Tibial artery (tissue), 4 donors: ENCODE measurements around the gene FASTKD1.
"Not testable (repeated sequence)": the region's sequence is repeated elsewhere in the genome, so short reads cannot be mapped to it uniquely, and the experiment has no call there.

Experiments
- DNase-seq, 2 donors: peaks; one replicate each; pipeline ENCODE4 v3.0.0-alpha.2; 2019
- H3K27ac ChIP-seq, 2 donors: fragments of 200-600 bp; sonication (generic) in 1 of 2; 1 replicate in 1 of 2; 2 replicates in 1 of 2; pipeline ENCODE4 v1.5.1; 2018 to 2019; ENCODE audit warnings: mild to moderate bottlenecking in 1 of 2
- H3K27me3 ChIP-seq, 2 donors: fragments of 200-600 bp; sonication (generic) in 1 of 2; one replicate each; pipeline versions ENCODE4 v1.5.1 to v1.6.0; 2016 to 2019
- H3K36me3 ChIP-seq, 3 donors: fragments of 200-600 bp; sonication (generic) in 2 of 3; one replicate each; pipeline ENCODE4 v1.5.1; 2016 to 2019; ENCODE audit warnings: mild to moderate bottlenecking in 2 of 3
- H3K4me1 ChIP-seq, 4 donors: fragments of 200-600 bp; sonication (generic) in 2 of 4; 1 replicate in 3 of 4; 2 replicates in 1 of 4; pipeline ENCODE4 v1.5.1; 2016 to 2019
- H3K4me3 ChIP-seq, 2 donors: fragments of 200-600 bp; sonication (generic) in 1 of 2; 1 replicate in 1 of 2; 2 replicates in 1 of 2; pipeline ENCODE4 v1.5.1; 2018 to 2019; ENCODE audit warnings: mild to moderate bottlenecking in 2 of 2
- H3K9me3 ChIP-seq, 3 donors: fragments of 200-600 bp; sonication (generic) in 1 of 3; one replicate each; pipeline ENCODE4 v1.5.1; 2016 to 2019
- intact Hi-C: fragments of 100-400 bp; cut with DNase I; formaldehyde crosslinking; loops from one replicate; pipeline ENCODE4 v1.15.0; 2023; ENCODE audit warnings: low total_unique reads
- TF ChIP-seq, protein P1 (sequence below), 2 experiments: fragments of 200-600 bp in 1 of 2; fragments of 450-650 bp in 1 of 2; IDR thresholded peaks; one replicate each; pipeline ENCODE4 v1.5.1; 2017 to 2019; ENCODE audit warnings: antibody characterized with exemption in 2 of 2, mild to moderate bottlenecking in 1 of 2, moderate library complexity in 1 of 2

FASTKD1 gene, protein sequence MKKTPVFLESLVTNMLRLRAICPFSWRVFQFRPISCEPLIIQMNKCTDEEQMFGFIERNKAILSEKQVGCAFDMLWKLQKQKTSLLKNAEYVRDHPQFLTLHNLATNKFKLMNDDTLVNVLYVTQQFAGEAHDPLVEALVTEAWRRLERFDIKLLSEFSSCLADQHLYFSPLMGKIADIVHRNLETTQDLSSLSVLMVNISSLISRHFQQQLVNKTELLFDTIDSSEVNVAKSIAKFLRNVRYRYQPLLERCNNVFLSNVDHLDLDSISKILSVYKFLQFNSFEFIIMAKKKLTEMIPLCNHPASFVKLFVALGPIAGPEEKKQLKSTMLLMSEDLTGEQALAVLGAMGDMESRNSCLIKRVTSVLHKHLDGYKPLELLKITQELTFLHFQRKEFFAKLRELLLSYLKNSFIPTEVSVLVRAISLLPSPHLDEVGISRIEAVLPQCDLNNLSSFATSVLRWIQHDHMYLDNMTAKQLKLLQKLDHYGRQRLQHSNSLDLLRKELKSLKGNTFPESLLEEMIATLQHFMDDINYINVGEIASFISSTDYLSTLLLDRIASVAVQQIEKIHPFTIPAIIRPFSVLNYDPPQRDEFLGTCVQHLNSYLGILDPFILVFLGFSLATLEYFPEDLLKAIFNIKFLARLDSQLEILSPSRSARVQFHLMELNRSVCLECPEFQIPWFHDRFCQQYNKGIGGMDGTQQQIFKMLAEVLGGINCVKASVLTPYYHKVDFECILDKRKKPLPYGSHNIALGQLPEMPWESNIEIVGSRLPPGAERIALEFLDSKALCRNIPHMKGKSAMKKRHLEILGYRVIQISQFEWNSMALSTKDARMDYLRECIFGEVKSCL

DNA sequence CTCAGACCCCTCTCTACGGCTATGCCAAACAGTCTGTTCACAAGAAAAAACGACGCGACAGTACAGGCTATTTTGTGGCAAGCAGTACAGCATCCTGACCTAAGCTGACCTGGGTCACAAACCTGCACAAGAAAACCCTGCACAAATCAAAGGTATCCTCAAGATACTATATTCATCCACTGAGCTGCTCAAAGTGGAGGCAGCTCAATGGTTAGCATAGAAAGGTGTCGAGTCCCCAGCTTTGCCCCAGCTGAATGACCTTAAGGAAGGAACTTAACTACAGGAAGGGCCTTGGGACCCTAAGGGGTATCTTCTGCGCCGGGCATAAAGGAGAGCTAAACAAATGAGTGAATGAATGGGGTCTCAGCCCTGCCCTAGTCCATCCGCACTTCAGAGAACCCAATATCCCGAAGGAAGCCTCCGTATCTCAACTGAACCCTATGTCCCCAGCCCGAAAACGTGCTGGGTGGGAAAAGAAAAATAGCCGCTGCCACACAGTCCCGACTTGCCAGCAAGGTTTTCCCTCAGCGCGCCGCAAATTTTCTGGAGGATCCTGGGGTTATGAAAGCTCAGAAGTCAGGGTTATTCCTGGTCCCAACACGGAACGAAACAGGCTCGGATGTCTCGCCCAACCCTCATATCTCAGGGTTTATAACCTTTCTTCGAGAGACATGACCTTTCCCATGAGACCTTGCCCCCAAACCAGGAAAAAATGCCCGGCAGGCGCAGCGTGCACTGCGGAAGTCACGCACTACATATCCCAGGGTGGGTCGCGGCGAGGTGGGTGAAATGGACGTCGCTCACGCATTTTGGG lies at the start of gene FASTKD1:
Gene FASTKD1, minus strand, starts transcription at position 706 of the 814 bp plus-strand sequence. CDS start 1,836 bp downstream, outside the sequence.
- H3K27me3 ChIP-seq = no peaks in the 10 kb centered on the region
- intact Hi-C loops = no loop called here
- H3K4me1 ChIP-seq = peaks cover 0 to 14% (median 3%) of the 10 kb centered on the region in 4 donors
- TF ChIP-seq, protein P1, sequence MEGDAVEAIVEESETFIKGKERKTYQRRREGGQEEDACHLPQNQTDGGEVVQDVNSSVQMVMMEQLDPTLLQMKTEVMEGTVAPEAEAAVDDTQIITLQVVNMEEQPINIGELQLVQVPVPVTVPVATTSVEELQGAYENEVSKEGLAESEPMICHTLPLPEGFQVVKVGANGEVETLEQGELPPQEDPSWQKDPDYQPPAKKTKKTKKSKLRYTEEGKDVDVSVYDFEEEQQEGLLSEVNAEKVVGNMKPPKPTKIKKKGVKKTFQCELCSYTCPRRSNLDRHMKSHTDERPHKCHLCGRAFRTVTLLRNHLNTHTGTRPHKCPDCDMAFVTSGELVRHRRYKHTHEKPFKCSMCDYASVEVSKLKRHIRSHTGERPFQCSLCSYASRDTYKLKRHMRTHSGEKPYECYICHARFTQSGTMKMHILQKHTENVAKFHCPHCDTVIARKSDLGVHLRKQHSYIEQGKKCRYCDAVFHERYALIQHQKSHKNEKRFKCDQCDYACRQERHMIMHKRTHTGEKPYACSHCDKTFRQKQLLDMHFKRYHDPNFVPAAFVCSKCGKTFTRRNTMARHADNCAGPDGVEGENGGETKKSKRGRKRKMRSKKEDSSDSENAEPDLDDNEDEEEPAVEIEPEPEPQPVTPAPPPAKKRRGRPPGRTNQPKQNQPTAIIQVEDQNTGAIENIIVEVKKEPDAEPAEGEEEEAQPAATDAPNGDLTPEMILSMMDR (IDR thresholded peaks at IDR 0.05) = peak in 1 of 2 experiments; percentile 10
- H3K27ac ChIP-seq = peak within 1 kb of the TSS; percentile 62 to 63
- H3K4me3 ChIP-seq = peak within 1 kb of the TSS; percentile 64 to 72
- H3K9me3 ChIP-seq = no peaks in the 10 kb centered on the region
- H3K36me3 ChIP-seq = no peaks in the 10 kb centered on the region
- peak; percentile 90 to 92 for DNase-seq

DNA sequence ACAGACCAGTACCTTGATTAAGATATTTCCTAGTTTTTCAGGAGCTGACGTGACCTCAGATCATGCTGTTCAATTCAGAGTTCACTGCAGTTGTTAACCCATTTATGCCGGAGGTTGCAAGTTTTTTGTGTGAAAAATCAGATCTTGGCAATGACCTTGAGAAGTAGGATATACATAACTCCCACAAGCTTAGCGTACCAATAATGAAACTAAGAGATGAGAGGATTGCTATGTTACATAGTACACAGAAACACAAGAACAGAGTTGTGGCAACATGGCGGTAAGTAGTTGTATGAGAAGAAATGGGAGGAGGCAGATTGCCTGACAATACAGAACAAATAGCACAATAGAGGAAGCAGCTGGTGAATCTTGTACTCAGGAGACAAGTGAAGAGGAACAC lies 49.6 kb upstream of the FASTKD1 start:
- no peak for DNase-seq
- no peaks in the 10 kb centered on the region for H3K9me3 ChIP-seq
- H3K4me3 ChIP-seq = no peak overlapping the region
- no peak overlapping the region for H3K27ac ChIP-seq
- intact Hi-C loops = no loop called here
- H3K27me3 ChIP-seq = no peaks in the 10 kb centered on the region
- no peaks in the 10 kb centered on the region for H3K4me1 ChIP-seq
- H3K36me3 ChIP-seq = peaks cover 10 to 62% (median 32%) of the 10 kb centered on the region in 3 donors
- TF ChIP-seq, protein P1 (IDR thresholded peaks at IDR 0.05) = no peak

DNA sequence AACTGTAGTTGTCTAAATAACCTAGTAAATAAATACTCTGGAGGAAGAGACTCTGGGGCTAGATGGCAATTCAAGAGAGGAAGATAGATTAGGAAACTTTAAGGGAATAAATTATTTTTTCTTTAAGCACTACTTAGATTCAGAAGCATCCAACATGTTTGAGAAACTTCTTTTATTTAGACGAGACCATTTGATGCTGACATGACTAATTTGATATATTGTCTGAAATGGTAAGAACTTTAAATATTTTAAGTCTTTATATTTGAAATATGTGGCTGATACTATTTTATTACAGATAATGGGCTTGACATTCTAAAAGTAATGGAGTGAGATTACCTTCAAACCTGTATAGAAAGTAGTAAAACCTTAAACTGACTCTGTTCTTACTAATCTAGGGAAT lies 46.8 kb upstream of the FASTKD1 start:
- no peak for DNase-seq
- H3K9me3 ChIP-seq = no peaks in the 10 kb centered on the region
- no peaks in the 10 kb centered on the region for H3K27me3 ChIP-seq
- intact Hi-C loops = no loop called here
- TF ChIP-seq, protein P1 (IDR thresholded peaks at IDR 0.05) = no peak
- H3K36me3 ChIP-seq = peaks cover 13 to 66% (median 48%) of the 10 kb centered on the region in 3 donors
- no peaks in the 10 kb centered on the region for H3K4me1 ChIP-seq
- no peak overlapping the region for H3K4me3 ChIP-seq
- H3K27ac ChIP-seq = no peak overlapping the region

DNA sequence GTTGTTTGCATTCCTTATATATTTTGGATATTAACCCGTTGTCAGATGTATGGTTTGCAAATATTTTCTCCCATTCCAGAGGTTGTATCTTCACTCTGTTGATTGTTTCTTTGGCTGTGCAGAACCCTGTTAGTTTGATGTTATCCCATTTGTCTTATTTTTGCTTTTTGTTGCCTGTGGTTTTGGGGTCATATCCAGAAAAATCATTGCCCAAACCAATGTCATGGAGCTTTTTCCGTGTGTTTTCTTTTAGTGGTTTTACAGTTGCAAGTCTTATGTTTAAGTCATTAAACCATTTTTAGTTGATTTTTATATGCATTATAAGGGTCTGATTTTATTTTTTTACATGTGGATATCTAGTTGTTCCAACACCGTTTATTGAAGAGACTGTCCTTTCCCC lies 46.3 kb upstream of the FASTKD1 start:
- no peaks in the 10 kb centered on the region for H3K27me3 ChIP-seq
- H3K4me3 ChIP-seq = no peak overlapping the region
- H3K27ac ChIP-seq = no peak overlapping the region
- peaks cover 18 to 68% (median 53%) of the 10 kb centered on the region in 3 donors for H3K36me3 ChIP-seq
- no peaks in the 10 kb centered on the region for H3K4me1 ChIP-seq
- no peak for DNase-seq
- TF ChIP-seq, protein P1 (IDR thresholded peaks at IDR 0.05) = no peak
- intact Hi-C loops = no loop called here
- H3K9me3 ChIP-seq = no peaks in the 10 kb centered on the region

DNA sequence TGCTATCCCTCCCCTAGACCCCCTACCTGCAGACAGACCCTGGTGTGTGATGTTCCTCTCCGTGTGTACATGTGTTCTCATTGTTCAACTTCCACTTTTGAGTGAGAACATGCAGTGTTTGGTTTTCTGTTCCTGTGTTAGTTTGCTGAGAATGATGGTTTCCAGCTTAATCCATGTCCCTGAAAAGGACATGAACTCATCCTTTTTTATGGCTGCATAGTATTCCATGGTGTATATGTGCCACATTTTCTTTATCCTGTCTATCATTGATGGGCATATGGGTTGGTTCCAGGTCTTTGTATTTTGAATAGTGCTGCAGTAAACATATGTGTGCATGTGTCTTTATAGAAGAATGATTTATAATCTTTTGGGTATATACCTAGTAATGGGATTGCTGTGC lies 42.3 kb upstream of the FASTKD1 start:
- H3K4me1 ChIP-seq, H3K9me3 ChIP-seq, H3K27me3 ChIP-seq, intact Hi-C loops, H3K27ac ChIP-seq, DNase-seq, H3K4me3 ChIP-seq: not testable (repeated sequence)
- H3K36me3 ChIP-seq = peaks cover 42 to 72% (median 70%) of the 10 kb centered on the region in 3 donors
